Stimulated activated CD4-positive, alpha-beta T cell treated with anti-CD3 and anti-CD28 coated beads, Interleukin-15, amount 100 ng/mL, for 24 hours (primary cell): ENCODE results near the gene NCAPD2.

Experiments used
- DNase-seq: peaks from one replicate; pipeline ENCODE4 v3.0.0-alpha.2; 2020

Gene NCAPD2

DNA sequence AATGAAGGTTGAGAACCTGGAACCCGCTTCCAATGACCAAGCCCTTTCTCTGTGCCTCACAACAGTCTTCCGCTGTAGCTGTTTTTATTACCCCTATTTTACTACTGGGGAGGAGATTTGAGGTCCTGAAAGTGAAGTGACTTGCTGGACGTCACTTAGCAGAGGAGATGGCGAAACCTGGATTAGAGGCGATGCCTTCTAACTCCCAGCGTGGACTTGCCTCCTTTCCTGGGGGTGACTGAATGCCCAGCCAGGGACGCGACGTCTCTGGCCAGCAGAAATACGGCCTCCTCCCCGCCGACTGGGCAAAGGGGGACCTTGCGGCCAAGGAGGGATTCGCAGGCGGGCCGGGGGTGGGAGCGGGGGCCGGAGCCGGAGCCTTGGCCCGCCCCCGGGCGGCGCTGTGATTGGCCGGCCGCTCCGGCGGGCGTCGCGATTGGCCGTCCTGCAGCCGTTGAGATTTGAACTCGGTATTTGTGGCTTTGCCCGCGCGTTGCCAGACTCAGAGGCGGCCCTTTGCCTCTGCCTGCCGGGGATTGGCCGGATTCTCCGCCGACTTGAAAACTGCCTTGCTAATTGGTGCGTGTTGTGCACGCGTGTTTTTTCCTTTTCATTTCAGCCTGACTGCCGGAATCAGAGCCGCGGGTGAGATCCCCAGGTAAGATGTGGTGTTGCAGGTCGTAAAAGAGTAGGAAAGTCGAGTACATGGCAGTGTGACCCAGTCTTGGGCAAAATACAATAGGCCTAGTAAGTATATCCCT lies at the start of gene NCAPD2:
Gene NCAPD2 (plus strand): TSS at position 606 of the 761 bp plus-strand sequence. CDS start 997 bp downstream, outside the sequence.
- DNase-seq: peak; percentile 97

- DNase-seq: peak; percentile 45
Measured at GRCh38 chr12:6444704-6445688, 48.9 kb upstream of the NCAPD2 start, which contains the start of gene CD27. TSS of gene CD27 (plus strand) at chr12:6444955. CDS start at chr12:6445096, 141 bp downstream.

GRCh38 chr12:6450091-6450868 lies 43.6 kb upstream of the NCAPD2 start:
- DNase-seq: no peak

GRCh38 chr12:6450869-6451347 lies 43.0 kb upstream of the NCAPD2 start:
- DNase-seq: peak; percentile 68

DNA sequence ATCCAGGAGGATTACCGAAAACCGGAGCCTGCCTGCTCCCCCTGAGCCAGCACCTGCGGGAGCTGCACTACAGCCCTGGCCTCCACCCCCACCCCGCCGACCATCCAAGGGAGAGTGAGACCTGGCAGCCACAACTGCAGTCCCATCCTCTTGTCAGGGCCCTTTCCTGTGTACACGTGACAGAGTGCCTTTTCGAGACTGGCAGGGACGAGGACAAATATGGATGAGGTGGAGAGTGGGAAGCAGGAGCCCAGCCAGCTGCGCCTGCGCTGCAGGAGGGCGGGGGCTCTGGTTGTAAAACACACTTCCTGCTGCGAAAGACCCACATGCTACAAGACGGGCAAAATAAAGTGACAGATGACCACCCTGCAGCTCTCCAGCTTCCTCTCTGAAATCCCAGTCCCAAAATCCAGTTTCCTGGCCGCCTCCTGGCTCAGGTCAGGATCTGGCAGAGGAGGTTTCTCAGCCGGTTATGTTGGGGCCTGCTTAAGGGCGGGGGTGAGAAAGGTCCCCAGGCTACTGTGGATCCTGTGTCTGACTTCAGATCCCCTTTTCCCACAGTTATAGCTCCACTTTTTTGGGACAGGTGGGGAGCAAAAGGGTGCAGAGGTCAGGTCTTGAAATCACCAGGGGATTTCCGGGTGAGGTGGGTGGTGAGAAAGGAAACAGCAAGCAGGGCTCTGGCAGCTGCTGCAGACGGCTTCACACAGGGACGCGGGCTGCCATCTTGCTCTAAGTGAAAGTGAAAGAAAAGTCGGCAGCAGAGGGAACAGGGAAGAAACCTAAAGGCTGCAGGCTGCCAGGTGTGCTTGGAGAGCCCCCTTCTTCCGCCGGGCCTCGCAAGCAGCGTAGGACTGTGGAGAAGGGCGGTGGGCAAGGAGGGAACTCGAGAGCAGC lies 42.3 kb upstream of the NCAPD2 start, which contains the start of gene TAPBPL:
Gene TAPBPL (plus strand): TSS at position 695 of the 897 bp plus-strand sequence. CDS start 207 bp downstream, outside the sequence.
- peak; percentile 84 for DNase-seq

DNA sequence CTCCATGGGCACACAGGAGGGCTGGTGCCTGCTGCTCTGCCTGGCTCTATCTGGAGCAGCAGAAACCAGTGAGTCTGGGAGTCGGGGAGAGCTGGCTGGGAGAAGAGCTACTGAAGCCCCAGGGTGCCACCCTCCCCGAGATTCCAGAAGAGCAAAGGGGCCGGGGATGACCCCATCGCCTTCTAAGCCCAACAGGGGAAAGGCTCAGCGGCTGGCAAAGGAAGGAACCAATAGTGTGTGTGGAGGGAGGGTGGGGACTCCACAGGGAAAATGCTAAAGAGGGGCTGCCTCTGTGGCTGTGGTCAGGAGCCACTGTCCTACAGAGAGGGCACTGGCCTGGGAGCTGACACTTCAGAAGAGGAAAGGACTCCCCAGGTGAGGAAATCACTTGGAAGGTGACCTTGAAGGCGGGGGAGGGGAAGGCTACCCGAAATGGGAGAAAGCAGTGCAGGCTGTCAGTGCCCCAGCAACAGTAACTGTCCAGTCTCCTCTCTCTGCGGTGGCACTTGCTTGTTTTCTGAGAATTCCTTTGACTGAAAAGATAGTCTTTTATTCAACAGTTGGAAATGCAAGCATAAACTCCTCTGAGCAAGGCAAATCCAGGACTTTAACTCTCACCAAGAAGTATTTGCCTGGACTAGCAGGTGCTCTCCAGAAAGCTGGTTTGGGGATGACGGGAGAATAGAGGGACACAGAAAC lies 41.5 kb upstream of the NCAPD2 start:
- DNase-seq: peak; percentile 55

DNA sequence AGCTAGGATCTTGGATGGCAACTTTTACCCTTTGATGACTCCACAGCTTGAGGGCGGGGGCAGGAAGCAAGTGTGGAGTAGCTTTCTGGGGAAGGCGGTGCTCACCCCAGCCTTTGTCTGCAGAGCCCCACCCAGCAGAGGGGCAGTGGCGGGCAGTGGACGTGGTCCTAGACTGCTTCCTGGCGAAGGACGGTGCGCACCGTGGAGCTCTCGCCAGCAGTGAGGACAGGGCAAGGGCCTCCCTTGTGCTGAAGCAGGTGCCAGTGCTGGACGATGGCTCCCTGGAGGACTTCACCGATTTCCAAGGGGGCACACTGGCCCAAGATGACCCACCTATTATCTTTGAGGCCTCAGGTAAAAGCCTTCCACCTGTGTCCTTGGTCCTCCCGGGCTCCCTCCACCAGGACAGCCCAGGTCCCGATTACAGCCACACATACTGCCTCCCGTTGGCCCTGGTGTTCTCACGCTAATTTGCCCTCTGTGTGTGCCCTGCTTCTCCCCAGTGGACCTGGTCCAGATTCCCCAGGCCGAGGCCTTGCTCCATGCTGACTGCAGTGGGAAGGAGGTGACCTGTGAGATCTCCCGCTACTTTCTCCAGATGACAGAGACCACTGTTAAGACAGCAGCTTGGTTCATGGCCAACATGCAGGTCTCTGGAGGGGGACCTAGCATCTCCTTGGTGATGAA lies 40.8 kb upstream of the NCAPD2 start:
- DNase-seq: peak; percentile 65

GRCh38 chr12:6457220-6457945 lies 36.5 kb upstream of the NCAPD2 start:
- no peak for DNase-seq

DNA sequence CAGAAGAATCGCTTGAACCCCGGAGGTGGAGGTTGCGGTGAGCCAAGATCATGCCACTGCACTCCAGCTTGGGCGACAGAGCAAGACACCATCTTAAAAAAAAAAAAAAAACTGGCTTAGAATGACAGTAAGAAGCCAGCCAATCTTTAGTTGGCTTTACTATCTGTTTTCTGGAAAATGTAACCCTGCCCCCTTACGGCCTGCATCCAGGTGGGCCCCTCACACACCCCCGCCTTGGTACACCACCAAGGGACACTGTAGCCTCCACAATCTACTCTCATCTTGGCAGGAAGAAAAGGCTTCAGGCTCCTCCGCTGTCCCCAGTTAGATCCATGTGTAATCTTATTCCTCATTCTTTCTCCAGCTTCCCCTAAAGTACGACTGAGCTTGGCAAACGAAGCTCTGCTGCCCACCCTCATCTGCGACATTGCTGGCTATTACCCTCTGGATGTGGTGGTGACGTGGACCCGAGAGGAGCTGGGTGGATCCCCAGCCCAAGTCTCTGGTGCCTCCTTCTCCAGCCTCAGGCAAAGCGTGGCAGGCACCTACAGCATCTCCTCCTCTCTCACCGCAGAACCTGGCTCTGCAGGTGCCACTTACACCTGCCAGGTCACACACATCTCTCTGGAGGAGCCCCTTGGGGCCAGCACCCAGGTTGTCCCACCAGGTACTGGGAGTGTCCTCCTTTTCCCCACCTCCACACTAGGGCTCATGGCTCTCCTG lies 35.5 kb upstream of the NCAPD2 start:
- no peak for DNase-seq

DNA sequence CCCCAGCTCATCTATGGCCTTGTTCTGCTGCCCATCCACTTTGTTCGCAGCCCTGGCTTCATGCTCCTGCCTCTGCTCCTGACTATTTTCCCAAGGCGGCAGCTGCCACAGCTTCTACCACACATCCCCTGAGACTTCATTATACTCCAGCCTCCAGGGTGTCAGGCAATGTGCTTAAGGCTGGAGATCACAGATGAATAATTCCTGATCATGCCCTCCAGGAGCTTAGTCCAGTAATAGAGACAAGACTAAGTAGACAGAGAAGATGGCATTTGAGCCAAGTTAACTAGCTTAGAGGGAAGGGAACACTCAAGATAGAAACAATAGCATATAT lies 34.9 kb upstream of the NCAPD2 start:
- DNase-seq: no peak

DNA sequence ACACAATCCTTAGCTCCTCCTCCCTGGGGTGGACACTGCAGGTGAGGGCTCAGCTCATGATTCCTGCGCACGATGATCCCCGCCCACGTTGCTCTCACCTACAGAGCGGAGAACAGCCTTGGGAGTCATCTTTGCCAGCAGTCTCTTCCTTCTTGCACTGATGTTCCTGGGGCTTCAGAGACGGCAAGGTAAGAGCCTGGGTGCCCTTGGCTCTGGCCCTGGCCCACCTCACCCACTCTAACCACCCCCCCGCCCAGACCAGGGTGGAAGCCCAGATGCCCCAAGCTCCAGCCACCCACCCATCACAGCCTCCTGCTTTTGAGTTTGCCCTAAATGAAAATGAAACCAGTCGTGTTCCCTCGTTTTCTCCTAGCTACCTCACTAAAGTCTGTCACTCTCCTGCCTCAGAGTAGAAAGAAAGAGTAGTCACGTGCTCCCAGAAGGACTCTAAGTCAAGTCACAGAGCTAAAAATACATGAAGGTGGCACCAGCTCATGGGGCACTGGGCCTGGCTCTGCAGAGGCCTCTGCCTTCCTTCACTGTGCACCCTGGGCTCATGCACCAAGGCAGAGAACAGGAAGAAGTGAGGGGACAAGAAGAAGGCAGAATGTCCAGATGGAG lies 33.0 kb upstream of the NCAPD2 start:
- peak; percentile 70 for DNase-seq

- DNase-seq: peak; percentile 91
Measured at GRCh38 chr12:6461401-6462233, 32.3 kb upstream of the NCAPD2 start.

- peak; percentile 58 for DNase-seq
Measured at GRCh38 chr12:6462234-6462995, 31.5 kb upstream of the NCAPD2 start.

DNA sequence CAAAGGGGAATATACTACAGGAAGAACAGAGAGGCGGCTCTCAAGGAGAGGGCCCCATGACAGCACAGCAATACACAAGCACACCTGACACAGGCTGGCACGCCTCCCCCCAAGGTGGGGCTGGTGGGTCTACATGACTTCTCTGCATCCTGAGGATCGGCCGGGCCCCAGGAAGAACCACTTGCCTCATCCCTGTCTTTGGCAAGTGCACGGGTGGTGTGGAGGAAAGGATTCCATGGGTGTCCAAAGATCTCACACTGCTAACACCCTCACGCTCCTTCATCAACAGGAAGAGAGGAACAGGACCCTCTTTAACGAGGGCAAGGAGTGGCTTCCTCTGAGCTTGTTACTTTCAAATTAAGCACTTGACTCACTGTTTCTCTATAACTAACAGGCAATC lies 30.7 kb upstream of the NCAPD2 start:
- no peak for DNase-seq

DNA sequence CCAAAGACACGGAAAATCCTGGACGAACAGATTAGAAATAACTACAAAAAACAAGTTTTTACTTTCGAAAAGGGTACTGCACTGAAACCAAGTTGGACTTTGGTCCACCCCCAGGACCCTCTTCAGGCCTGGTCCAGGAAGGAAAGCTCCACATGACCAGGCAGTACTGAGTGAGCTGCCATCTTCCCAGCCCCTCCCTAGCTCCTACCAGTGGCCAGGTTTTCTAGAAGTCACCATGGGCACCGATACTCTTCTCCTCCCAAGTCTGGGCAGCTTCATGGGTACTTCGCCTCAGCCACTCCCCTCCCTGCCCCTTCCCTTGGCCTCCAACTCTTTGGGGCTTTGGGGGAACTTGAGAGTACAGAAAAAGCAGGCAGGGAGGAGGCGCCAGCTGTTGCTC lies 30.0 kb upstream of the NCAPD2 start:
- no peak for DNase-seq

- DNase-seq: no peak
Measured at GRCh38 chr12:6464531-6464930, 29.4 kb upstream of the NCAPD2 start.
